Adipose tissue (tissue), 3 donors: ENCODE results near the gene SLC9A4. TPM values are rescaled to one million over a fixed set of nuclear protein-coding genes. Genes with fewer than 3 reads are reported as not detected.
"Not testable (repeated sequence)": the region's sequence is repeated elsewhere in the genome, so short reads cannot be mapped to it uniquely, and the experiment has no call there.

Experiments used
- H3K27ac ChIP-seq: one replicate; pipeline ENCODE4 v1.5.1; 2013; ENCODE audit warnings: low read depth, low read length
- WGBS, 3 donors: extraction: QIAGEN DNeasy Blood & Tissue Kit; methylation state at CpG; one replicate each; pipeline ENCODE4 v1.1.7; 2013; 5-methylcytosine and 5-hydroxymethylcytosine counted together
- polyA plus RNA-seq, 3 donors: library from polyadenylated mRNA; stranded (reverse); fragments of 200-250 nt; gene quantifications; one replicate each; pipeline ENCODE4 v1.2.3, GENCODE V29; 2013
- donor health status: healthy with polysubstance abuse.
- donor health status: Bipolar disorder and iron deficiency.
- donor health status: healthy.

SLC9A4 gene
- polyA plus RNA-seq, 3 donors = 0.01 to 1.8 (median 0.11) TPM

DNA sequence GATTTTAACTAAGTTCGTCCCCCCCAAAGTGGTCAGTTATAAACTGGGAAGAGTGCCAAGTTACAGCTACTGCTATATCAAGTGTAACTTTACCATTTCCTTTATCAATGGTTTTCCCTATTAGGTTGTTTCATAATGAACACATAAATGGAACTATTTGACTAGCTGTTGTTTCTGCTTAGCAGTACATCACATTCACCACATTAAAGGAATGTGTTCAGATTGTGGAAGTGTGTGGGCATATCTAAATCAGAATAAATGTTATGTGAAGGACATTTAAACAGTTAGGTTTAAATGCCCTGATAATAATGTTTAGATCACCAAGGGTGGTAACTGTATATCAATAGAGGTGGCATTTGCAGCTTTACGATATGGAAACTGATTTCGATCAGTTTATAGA lies 45.1 kb downstream of the SLC9A4 start:
- no peak overlapping the region for H3K27ac ChIP-seq
- 58 to 79% (median 69%) methylated on average over 3 of the region's 3 CpGs for WGBS, 3 donors

DNA sequence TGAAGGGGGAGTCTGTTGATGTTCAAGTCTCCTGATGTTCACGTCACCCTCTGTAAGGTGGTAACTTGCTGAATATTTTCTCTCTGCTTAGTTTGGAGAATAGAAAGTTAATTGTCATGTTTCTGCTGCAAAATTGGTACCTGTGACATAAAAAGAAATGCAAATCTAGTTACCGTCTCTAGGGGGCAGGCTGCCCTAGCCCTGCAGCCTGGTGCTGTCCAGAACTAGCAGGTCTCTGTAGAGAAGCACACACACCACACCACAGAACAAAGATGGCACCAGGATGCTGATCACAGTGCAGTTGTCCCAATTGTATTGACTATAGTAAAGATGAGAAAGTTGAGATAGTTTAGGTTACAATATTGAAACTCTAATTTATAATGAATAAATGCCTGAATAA lies 47.0 kb downstream of the SLC9A4 start:
- 25 to 34% (median 31%) methylated on average over 2 of the region's 2 CpGs for WGBS, 3 donors
- no peak overlapping the region for H3K27ac ChIP-seq

DNA sequence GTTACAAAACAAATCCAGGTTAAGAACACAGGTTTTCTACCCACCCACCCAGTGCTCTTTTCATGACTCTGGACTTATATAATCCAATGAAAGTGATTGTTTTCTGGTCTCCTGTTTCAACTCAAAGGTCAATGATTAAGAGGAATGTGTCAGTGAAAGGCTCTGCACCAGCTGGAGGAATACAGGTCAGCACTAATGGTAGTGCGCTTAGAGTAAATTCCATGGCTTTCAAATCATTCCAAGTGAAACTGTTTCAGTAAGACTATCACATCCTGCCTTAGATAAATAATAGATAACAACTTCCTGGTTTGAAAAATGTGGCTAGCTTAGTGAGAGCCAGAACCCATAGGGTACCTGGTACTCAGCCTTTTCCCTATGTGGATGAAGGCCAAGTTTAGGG lies 47.8 kb downstream of the SLC9A4 start:
- 30 to 68% (median 67%) methylated on average over 1 of the region's 1 CpG for WGBS, 3 donors
- H3K27ac ChIP-seq = no peak overlapping the region

DNA sequence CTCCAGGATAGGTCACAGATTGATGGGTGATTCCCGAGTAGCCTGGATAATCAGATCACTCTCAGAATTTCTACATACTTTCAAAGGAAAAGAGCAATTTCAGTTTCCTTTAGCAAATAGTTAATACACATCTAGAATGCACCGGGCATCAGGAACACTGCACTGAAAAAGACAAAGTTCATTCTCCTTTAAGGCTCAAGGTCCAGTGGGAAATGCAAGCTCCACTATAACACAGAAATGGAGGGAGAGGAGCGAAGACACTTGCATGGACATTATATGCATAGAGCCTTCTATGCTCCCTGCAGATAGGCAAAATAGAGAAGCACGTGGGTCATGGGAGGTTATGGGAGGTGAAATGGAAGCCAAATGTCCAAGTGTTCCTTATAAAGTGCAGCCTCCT lies 49.1 kb downstream of the SLC9A4 start:
- WGBS, 3 donors = 79 to 84% (median 82%) methylated on average over 4 of the region's 4 CpGs
- no peak overlapping the region for H3K27ac ChIP-seq

DNA sequence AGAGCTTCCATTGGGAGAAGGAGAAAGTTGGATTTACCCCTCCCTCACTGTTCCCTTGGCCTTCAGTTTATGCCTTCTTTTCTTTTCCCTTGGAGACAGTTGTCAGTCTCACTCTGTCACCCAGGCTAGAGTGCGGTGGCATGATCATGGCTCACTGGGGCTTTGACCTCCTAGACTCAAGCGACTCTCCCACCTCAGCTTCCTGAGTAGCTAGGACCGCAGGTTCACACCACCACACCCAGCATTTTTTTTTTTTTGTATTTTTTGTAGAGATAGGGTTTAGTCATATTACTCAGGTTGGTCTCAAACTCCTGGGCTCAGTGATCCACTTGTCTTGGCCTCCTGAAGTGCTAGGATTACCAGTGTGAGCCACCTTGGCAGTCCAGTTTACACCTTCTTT lies 49.9 kb downstream of the SLC9A4 start:
- WGBS, 3 donors = 83 to 94% (median 92%) methylated on average over 3 of the region's 3 CpGs
- no peak overlapping the region for H3K27ac ChIP-seq

DNA sequence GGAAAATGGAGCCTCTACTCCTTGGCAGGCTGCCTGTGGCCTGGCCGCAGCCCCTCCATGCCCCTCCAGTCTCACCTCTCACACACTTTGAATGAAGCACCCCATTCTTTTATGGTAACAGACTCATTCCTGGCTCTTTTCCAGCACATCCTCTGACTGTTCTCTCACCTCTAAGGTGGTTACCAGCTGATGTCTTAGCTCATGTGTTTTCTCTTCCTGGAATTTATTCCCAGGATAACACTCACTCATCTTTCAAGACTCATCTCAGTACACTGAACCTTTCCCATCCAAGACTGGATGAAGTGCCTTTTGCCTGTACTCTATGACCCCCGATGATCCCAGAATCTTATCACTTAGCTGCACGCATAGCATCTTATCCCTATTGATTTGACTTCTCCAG lies 50.6 kb downstream of the SLC9A4 start:
- 58 to 72% (median 62%) methylated on average over 3 of the region's 3 CpGs for WGBS, 3 donors
- H3K27ac ChIP-seq = no peak overlapping the region

DNA sequence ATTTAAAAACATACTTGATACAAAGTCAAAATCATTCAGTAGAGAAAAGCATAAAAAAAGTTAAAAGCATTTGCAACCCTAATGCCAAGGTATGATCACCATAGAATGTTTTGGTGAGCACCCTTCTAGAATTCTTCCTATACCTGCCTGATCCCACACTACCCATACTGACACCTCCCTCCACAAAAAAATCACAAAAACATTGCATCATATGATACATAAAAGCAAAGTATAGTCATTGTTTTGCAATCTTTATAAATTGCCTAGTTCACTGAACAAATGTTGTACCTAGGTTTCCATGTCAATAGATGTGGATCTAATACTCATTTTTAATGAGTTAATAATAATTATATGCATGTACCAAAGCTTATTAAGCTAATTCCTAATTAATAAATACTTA lies 54.1 kb downstream of the SLC9A4 start:
- no peak overlapping the region for H3K27ac ChIP-seq

DNA sequence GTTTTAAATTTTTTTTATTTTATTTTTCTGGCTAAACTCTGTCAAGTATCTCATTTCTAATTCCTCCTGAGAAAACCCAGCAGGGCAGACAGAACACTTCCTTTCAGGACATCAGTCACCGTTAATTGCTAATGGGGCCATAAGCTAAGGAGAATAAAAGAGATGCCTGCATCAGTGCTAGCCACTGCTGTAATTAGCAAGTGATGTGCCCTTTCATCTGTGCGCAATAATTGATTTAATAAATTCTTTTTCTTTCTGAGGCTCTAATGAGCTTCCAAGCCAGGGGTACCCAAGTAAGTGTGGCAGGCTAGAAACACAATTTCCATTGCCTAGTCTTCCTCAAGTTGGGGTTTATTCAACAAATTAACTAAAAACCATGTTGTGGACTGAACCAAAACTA lies 65.5 kb downstream of the SLC9A4 start:
- no peak overlapping the region for H3K27ac ChIP-seq
- WGBS, 3 donors = 43 to 59% (median 44%) methylated on average over 2 of the region's 2 CpGs

DNA sequence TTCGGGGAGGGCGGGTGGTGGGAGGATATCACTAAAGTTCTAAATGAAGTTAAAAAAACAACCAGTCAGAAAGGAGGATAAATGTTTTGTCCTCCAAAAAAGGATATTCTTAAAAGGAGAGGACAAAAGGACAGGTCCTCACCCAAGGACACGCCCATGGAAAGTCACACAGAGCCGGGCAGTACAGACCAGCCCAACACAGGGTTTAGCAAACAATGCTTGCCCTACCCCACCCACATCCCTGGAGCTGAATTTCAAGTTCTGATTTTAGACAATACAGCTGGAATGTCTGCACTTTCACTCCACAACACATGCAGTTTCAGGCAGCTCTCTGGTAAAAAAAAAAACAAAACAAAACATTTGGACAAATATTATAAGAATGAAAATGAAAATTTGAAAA lies 67.9 kb downstream of the SLC9A4 start:
- no peak overlapping the region for H3K27ac ChIP-seq
- WGBS, 3 donors = 46 to 53% (median 52%) methylated on average over 4 of the region's 4 CpGs

DNA sequence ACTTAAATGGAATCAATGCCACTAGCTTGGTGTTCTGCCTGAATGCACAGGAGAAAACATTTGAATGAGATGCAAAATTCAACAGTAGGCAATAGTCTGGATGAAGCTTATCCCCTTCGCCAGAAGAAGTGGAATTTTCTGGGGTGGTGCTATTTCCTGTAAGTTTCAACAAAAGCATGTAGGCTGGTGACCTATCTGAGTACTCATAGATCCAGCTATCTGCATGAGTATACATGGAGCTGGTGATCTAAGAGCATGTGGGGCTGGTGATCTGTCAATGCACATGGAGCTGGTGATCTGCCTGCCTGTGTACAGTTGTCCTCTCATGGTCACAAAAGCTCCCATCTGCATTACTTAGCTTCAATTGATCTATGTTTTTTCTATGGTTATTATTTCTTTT lies 71.2 kb downstream of the SLC9A4 start:
- H3K27ac ChIP-seq = no peak overlapping the region
- WGBS, 3 donors = 85 to 88% (median 86%) methylated on average over 1 of the region's 1 CpG

DNA sequence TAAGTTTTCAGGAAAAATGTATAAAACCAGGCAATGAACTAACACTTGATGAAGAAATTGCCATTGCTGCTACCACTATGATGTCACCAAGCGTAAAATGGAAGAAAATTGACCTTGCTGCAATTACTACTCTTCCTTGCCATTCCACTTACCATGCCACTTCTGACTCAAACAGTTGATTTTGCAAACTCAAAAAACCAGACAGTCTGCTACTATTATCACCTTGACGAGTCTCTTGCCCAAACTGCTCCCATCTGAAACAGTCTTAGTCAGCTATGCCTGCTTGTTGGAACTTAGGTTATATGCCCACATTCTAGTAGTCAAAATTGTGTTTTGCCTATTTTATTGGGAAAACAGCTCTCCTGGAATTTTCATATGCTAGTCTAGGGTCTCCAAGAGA lies 74.4 kb downstream of the SLC9A4 start:
- WGBS, 3 donors = 79 to 90% (median 80%) methylated on average over 2 of the region's 2 CpGs
- H3K27ac ChIP-seq = no peak overlapping the region

DNA sequence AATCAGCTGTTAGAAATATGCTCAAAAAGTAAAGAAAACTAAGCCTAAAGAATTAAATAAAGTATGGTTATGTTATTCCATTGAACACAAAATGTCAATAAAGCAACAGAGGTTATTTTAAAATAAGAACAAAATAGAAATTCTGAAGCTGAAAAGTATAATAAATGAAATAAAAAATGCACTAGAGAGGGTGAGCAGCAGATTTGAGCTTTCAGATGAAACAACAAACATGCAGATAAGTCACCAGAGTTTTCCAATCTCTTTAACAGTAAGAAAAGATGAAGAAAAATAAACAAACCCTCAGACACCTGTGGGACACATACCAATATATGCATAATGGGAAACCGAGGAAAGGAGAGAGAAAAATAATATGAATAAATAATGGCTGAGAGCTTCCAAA lies 76.0 kb downstream of the SLC9A4 start:
- H3K27ac ChIP-seq = no peak overlapping the region
- WGBS, 3 donors = 0 to 5% (median 0%) methylated on average over 1 of the region's 1 CpG

DNA sequence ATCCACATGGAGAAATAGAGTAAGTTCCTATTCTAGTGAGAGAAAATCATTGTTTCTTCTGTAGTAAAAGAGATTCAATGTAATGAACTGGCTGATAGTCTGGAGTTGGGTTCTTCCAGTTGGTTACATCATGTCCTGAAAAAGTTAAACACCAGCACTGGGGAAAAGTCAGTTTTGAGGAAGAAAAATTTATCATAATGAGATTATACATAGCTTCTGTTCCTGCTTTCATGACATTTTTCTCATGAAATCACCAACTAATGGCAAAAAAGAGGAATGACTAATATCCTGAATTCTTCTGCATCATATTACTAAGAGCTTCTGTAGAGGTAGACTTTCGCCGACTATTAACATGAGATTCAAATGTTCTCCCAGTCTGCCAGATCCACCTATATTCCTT lies 77.1 kb downstream of the SLC9A4 start:
- 94 to 98% (median 98%) methylated on average over 2 of the region's 2 CpGs for WGBS, 3 donors
- H3K27ac ChIP-seq = no peak overlapping the region

DNA sequence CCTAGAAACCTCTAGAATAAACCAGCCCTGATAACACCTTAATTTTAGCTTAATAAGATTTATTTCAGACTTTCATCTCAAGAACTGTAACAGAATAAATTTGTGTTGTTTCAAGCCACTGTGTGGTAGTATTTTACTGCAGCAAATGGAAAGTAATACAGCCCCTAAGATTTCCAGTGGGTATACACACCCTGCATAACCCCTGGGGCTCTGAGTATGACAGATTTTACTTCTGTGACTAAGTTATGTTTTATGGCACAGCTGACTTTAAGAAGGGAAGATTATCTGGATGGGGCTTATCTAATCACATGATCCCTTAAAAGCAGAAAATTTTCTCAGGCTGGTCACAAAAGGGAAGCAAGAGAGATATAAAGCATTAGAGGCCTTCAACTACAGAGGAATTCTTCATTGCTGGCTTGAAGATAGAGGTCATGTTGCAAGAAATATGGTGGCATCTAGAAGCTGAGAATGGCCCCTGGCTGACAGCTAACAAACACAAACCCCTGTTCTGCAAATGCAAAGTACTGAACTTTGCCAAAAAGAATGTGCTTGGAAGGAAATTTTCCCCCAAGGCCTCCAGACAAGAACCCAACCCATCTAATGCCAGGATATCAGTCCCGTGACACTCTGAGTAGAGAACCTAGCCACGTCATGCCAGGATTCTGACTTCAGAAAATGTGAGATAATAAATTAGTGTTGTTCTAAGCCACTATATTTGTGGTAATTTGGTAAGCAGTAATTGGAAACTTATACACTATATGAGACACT lies 78.5 kb downstream of the SLC9A4 start:
- H3K27ac ChIP-seq = no peak overlapping the region
- WGBS, 3 donors = 69 to 77% (median 69%) methylated on average over 2 of the region's 2 CpGs

DNA sequence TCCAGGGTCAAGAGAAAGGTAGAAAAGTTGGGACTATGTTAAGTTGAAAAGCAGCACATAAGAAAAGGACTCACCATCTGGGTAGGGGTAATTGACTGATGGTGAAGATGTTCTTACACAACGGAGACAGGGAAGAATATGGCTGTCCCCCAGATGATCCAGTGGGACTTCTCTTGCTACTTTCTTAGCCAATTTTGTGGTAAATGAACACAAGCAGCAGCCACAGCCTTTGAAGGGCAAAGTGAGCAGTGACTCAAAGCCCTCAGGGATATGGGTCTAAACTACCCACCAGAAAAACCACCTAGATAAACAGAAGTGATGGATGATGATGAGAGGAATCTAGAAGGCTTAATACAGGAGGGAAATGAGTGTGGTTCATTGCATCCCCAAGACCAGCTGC lies 80.6 kb downstream of the SLC9A4 start:
- 0 to 34% (median 0%) methylated on average over 1 of the region's 1 CpG for WGBS, 3 donors
- H3K27ac ChIP-seq = no peak overlapping the region

DNA sequence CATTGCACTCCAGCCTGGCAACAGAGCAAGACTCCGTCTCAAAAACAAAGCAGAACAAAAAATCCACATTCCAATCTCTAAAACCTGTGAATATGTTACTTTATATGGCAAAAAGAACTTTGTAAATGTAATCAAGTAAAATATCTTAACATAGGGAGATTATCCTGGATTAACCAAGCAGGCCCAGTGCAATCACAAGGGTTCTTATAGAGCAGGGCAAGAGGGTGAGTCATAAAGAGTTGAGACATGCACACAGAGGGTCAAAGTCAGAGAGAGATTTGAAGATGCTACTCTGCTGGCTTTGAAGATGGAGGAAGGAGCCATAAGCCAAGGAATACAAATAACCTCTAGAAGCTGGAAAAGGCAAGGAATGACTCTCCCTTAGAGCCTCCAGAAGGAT lies 85.4 kb downstream of the SLC9A4 start:
- 85 to 95% (median 87%) methylated on average over 1 of the region's 1 CpG for WGBS, 3 donors
- no peak overlapping the region for H3K27ac ChIP-seq

DNA sequence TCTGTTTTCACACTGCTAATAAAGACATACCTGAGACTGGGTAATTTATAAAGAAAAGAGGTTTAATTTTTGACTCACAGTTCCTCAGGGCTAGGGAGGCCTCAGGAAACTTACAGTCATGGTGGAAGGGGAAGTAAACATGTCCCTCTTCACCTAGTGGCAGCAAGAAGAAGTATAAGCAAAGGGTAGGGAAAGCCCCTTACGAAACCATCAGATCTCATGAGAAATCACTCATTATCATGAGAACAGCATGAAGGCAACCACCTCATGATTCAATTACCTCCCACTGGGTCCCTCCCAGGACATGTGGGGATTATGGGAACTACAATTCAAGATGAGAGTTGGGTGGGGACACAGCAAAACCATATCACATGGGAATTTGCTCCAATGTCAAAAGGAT lies 89.5 kb downstream of the SLC9A4 start:
- not testable (repeated sequence) for H3K27ac ChIP-seq
- WGBS, 3 donors = 75 to 87% (median 79%) methylated on average over 1 of the region's 1 CpG

DNA sequence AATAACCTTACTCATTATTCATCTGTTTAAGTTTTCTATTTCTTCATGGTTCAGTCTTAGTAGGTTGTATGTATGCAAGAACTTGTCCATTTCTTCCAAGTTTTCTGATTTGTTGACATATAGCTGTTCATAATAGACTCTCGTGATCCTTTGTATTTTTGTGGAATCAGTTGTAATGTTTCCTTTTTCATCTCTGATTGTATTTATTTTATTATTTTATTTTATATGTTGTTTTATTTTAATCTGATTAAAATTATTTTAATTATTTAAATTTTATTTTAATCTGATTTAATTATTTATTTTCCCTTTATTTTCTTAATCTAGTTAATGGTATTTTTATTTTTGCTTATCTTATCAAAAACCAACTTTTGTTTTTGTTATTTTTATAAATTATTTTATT lies 102.9 kb downstream of the SLC9A4 start:
- 89 to 100% (median 95%) methylated on average over 1 of the region's 1 CpG for WGBS, 3 donors
- no peak overlapping the region for H3K27ac ChIP-seq

DNA sequence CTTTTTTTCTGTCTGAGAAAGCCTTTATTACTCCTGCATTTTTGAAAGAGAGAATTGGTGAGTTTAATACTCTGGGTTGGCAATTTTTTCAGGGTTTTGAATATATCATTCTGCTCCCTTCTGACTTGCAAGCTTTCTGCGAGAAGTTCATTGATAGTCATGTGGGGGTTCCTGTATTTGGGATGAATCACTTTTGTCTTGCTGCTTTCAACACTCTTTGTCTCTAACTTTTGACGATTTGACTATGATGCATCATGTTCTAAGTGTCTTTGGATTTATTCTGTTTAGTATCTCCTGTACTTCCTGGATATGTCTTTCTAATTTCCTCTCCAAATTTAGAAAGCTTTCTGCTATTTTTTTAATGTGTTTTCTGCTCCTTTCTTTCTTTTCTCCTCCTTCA lies 105.3 kb downstream of the SLC9A4 start:
- H3K27ac ChIP-seq = no peak overlapping the region
- 78 to 84% (median 81%) methylated on average over 2 of the region's 2 CpGs for WGBS, 3 donors

DNA sequence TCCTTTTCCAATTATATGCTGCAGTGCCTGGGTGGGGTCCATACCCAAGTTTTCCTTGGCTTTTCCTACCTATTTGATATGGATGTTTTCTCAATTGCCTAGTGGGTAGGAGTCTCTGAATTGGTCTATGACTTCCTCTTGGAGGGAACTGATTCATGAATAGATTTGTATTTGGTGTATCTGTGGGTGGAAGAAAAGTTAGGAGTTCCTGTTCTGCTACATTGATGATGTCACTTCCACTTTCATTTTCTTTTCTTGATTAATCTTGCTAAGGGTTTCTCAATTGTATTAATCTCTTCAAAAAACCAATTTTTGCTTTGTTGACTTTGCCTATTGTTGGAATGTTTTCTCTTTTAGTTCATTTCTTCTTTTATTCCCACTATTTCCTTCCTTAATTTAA lies 108.9 kb downstream of the SLC9A4 start:
- H3K27ac ChIP-seq = no peak overlapping the region

DNA sequence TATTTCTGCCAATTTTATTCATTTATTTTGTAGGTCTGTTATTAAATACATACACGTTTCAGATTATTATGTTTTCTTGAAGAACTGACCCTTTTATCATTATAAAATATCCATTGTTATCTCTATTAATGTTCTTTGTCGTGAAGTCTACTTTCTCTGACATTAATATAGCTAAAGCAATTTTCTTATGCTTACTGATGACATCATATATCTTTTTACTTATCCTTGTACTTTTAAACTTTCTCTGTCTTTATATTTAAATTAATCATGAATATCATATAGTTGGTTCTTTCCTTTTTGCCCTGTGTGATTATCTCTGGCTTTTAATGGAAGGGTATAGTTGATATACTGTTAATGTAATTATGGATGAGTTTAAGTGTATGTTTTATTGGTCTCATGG lies 109.8 kb downstream of the SLC9A4 start:
- no peak overlapping the region for H3K27ac ChIP-seq
- 74 to 77% (median 75%) methylated on average over 2 of the region's 2 CpGs for WGBS, 3 donors
